ENCODE results near the gene SIAH3.

- TF ChIP-seq FOXA1 (IDR thresholded peaks at IDR 0.05) (no peak), TAF1 (conservative IDR thresholded peaks at IDR 0.05) (no peak), CTCF (IDR thresholded peaks at IDR 0.05; ENCODE audit: low read depth, low read length, missing input control) (no peak), JUND (IDR thresholded peaks at IDR 0.05) (no peak), MAX (IDR thresholded peaks at IDR 0.05) (no peak), REST (IDR thresholded peaks at IDR 0.05) (no peak), ATF3 (IDR thresholded peaks at IDR 0.05) (no peak), RAD21 (IDR thresholded peaks at IDR 0.05) (no peak), GABPA (IDR thresholded peaks at IDR 0.05 in 1 of 2, conservative IDR thresholded peaks at IDR 0.05 in 1 of 2) (no peak), ZBTB33 (IDR thresholded peaks at IDR 0.05) (no peak), RXRA (IDR thresholded peaks at IDR 0.05) (no peak)
These were observed 46.0 kb upstream of the SIAH3 start for GRCh38 chr13:45897562-45897961.

All from liver (tissue), 3 donors.